ENCODE results near the gene SCAND1.

GRCh38 chr20:35994994-35995453 is 40.7 kb upstream of the SCAND1 start:
- TF ChIP-seq CTCF (IDR thresholded peaks at IDR 0.05) (peak; percentile 83 to 93 (median 90)), POLR2A (IDR thresholded peaks at IDR 0.05) (no peak)

Measured in adrenal gland (tissue), 5 donors.